ENCODE results near the gene FBP1.
"Not testable (repeated sequence)": the region's sequence is repeated elsewhere in the genome, so short reads cannot be mapped to it uniquely, and the experiment has no call there.

Gene FBP1

DNA sequence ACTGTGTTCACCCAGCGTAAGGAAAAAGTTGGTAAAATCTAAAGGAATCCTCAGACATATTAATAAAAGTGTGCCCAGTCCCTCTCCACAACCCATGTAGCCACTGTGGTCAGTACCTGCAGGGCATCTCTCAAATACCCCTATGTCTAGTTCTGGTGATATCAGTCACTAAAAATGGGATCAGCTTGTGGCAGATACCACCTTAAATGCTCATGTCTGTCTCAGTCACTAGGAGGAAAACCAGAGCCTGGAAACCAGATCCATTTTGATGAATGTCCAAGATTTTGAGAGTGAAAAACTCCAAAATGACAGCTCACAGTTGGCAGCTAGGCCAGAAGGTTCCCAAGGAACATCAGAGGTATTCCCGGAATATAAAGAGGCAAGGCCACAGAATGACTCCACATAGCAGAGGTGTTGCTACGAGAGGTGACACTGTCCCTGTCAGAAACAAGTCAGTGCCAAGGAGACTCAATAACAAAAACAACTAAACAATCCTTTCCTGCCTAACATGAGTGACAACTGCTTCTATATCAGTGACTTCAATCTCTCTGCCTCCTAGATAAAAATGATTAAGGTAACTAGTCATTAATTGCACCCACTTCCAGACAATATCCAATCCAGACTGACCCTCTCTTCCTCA is 70.9 kb downstream of the FBP1 start:
- no peak for DNase-seq

DNA sequence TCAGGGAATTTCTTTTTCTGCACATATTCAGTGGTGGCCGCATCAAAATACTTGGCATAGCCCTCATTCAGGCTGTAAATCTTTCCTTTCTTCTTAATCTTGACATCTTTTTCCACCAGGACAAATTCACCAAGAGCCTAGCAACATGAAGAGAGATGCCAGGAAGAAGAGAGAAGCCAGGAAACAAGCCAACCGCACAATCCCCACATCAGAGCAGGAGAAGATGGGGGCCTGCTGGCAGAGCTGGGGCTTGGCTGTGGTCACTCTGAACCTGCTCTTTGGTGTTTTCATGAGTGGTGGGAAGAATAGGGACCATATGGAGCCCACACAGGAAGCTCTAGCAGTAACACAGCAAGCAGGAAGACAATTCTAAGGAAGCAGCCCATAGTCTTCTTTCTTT is 72.0 kb downstream of the FBP1 start:
- DNase-seq: no peak

DNA sequence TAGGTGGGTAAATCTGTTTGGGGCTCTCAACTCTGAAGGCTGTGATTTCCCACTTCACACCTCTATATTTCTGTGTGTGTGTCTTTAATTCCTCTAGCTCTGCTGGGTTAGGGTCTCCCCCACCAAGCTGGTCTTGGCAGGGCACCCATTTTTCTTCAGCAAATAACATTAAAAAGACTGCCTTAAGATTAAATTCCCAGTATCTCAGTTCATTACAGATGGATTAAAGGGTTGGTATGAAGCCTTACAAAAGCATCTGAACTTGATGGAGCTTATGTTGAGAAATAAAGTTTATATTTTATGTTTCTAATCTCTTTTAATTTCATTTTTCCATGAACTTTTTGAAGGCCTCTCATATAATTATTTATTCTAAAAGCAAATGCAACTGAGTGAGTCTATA is 72.8 kb downstream of the FBP1 start:
- no peak for DNase-seq

DNA sequence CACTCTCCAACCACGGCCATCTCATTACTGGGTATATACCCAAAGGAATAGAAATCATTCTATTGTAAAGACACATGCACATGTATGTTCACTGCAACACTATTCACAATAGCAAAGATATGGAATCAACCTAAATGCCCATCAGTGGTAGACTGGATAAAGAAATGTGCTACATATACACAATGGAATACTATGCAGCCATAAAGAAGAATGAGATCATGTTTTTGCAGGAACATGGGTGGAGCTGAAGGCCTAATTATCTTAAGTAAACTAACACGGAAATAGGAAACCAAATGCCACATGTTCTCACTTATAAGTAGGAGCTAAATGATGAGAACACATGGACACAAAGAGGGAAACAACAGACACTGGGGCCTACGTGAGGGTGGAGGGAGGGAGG is 75.0 kb downstream of the FBP1 start:
- not testable (repeated sequence) for DNase-seq

DNA sequence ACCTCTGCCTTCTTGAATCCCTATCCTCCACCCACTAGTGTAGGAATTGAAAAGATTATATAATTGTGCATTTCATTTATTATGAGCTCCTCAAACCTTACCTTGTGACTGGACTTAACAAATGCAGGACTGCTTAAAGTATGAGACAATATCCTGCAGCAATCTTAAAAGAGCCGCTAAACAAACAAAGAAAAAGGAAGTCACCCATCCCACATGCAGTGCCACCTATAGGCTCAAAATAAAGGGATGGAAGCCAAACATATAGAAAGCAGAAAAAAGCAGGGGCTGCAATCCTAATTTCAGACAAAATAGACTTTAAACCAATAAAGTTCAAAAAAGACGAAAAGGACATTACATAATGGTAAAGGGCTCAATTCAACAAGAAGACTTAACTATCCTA is 75.8 kb downstream of the FBP1 start:
- DNase-seq: no peak

DNA sequence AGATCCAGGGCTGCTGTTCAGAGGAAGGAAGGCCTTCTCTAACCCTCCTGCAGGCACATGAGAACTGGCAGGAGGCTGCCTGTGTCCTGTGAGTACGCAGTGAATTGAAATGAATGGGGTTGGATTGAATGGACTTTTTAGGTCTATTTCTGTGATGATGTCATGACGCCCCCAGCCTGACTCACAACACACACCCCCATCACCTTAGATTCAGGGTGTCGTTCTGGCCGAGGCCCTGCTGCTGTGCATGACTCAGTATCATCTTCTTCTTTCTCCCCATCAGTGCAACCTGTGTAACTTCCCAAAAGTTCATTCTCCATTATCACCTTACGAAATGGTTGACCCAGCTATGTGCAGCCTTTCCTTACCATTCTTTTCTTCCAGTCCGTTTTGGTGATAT is 79.1 kb downstream of the FBP1 start:
- no peak for DNase-seq

DNA sequence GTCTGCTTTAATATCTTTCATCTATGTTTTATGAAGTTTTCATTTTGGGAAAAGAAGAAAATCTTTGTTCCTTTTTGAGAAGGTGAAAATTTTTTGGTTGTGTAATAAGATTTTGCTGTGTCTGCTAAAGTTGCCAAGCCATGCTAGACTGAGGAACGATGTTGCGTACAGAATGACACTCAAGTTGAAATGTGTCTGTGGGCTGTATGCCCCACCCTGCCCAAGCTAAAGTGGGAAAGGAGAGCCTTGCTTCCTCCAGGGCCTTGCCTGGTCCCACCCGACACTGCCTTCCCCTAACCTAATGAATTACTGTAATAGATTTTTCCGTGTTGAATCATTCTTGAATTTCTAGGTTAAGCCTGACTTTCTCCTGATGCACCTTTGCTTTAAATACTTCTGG is 81.9 kb downstream of the FBP1 start:
- no peak for DNase-seq

DNA sequence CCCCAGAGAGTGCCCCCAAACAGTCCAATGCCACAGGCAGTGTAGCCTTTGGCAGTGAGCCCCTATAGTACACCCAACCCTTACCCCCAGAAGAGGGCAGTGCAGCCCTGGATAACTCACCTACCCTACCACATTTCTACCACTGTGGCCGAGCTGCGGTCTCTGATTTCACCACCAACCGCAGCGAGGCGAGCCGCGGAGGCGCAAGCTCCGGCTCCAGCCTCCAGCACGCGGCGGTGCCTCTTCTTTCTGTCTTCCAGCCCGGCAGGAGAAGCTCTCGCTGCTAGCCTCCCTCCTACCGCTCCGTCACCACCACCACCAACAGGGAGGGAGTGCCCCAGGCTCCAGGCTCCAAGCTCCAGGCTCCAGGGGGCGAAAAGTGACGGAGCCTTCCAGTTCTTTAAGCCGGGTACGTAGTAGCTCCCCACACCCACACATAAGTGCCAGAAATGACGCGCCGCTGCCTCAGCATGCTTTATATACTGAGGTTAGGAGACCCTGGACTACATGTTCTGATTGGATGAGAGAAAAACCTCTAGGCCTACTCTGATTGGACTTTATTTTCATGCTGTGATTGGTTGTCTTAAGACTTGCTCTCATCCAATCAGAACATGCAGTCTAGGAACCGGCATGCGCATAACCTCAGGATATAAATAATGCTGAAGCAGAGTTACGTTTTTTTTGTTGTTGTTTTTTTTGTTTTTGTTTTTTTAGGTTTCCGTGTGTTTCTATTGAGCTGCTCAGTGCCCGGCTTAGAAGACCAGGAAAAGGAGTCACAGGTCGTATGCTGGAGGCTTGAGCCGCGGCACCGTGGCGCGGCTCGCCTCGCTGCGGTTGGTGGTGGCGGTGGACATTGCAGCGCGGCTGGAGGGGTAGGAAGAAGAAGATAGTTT is 84.6 kb downstream of the FBP1 start, which contains the start of gene PCAT7:
PCAT7 (plus strand) TSS at position 645 of the 893 bp plus-strand sequence.
- peak; percentile 6 for DNase-seq

DNA sequence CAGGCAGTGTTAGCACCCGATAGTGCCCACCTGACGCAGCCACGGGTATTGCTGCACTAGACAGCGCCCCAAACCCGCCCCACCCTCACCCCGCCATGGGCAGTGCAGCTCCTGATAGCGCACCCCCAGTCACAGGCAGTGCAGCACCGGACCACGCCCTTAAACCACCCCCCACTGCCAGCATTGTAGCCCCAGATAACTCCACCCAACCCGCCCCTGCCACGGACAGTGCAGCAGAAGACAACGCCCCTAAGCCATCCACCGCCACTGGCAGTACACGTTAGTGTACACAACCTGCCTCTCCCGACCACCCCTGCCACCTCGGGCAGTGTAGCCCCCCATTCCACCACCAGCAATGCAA is 85.3 kb downstream of the FBP1 start:
- no peak for DNase-seq

Data from stimulated activated CD4-positive, alpha-beta T cell treated with anti-CD3 and anti-CD28 coated beads, Interleukin-12 subunit alpha, Interleukin-12 subunit beta, amount 100 ng/mL, for 4 hours (primary cell).